Heart left ventricle (tissue), 13 donors: ENCODE measurements around the gene FOXM1.

Source experiments
- CTCF ChIP-seq, 12 donors: fragments of 200-600 bp; sonication (generic) in 4 of 12; IDR thresholded peaks; one replicate each; pipeline versions ENCODE4 v1.5.0 to v1.8.0; 2018 to 2022; ENCODE audit warnings: antibody characterized with exemption in 12 of 12, mild to moderate bottlenecking in 5 of 12
- POLR2A ChIP-seq, 2 donors: fragments of 450-650 bp; IDR thresholded peaks; one replicate each; pipeline ENCODE4 v1.6.1; 2017; ENCODE audit warnings: antibody characterized with exemption in 2 of 2, mild to moderate bottlenecking in 2 of 2, moderate library complexity in 2 of 2
- donor health status: ischemic (EF 13 %, LVEDD 7.1; RV severe dilation, severe dysfunction).
- donor health status: DM: no; HTN: yes; CAD: no.
- donor health status: DM: no; HTN: no; CAD: no.
- donor health status: ischemic (EF 25% LVEDD 6.9; RV normal size, moderate dysfunction).
- donor health status: ischemic (EF 25% LVEDD 5.7; RV mildly dilated, moderate dysfunction).
- donor health status: ischemic (EF 35%, LVEDD 5.7; RV mildly dilated, moderate dysfunction).
- donor health status: nonischemic (EF 11% LVEDD 7.7; RV severe dilation, severe dysfunction).
- donor health status: DM: yes; HTN: yes; CAD: no.
- donor health status: PGD.
- donor health status: ischemic (EF 29% LVEDD 5.4; RV normal size, mild dysfunction).
- donor health status: nonischemic (EF 23%, LVEDD 6.1; RV moderate dilation, normal function).

GRCh38 chr12:2902272-2902880 lies 25.4 kb upstream of the FOXM1 start:
- no peak for TF ChIP-seq CTCF (IDR thresholded peaks at IDR 0.05)
- TF ChIP-seq POLR2A (IDR thresholded peaks at IDR 0.05): no peak
